ENCODE data around the gene PLCG2.

GRCh38 chr16:81782236-81782635, 3.1 kb downstream of the PLCG2 start:
- TF ChIP-seq, protein P1, sequence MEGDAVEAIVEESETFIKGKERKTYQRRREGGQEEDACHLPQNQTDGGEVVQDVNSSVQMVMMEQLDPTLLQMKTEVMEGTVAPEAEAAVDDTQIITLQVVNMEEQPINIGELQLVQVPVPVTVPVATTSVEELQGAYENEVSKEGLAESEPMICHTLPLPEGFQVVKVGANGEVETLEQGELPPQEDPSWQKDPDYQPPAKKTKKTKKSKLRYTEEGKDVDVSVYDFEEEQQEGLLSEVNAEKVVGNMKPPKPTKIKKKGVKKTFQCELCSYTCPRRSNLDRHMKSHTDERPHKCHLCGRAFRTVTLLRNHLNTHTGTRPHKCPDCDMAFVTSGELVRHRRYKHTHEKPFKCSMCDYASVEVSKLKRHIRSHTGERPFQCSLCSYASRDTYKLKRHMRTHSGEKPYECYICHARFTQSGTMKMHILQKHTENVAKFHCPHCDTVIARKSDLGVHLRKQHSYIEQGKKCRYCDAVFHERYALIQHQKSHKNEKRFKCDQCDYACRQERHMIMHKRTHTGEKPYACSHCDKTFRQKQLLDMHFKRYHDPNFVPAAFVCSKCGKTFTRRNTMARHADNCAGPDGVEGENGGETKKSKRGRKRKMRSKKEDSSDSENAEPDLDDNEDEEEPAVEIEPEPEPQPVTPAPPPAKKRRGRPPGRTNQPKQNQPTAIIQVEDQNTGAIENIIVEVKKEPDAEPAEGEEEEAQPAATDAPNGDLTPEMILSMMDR (IDR thresholded peaks at IDR 0.05; ENCODE audit: insufficient read depth, low read length) = no peak
- TF ChIP-seq, protein P2, sequence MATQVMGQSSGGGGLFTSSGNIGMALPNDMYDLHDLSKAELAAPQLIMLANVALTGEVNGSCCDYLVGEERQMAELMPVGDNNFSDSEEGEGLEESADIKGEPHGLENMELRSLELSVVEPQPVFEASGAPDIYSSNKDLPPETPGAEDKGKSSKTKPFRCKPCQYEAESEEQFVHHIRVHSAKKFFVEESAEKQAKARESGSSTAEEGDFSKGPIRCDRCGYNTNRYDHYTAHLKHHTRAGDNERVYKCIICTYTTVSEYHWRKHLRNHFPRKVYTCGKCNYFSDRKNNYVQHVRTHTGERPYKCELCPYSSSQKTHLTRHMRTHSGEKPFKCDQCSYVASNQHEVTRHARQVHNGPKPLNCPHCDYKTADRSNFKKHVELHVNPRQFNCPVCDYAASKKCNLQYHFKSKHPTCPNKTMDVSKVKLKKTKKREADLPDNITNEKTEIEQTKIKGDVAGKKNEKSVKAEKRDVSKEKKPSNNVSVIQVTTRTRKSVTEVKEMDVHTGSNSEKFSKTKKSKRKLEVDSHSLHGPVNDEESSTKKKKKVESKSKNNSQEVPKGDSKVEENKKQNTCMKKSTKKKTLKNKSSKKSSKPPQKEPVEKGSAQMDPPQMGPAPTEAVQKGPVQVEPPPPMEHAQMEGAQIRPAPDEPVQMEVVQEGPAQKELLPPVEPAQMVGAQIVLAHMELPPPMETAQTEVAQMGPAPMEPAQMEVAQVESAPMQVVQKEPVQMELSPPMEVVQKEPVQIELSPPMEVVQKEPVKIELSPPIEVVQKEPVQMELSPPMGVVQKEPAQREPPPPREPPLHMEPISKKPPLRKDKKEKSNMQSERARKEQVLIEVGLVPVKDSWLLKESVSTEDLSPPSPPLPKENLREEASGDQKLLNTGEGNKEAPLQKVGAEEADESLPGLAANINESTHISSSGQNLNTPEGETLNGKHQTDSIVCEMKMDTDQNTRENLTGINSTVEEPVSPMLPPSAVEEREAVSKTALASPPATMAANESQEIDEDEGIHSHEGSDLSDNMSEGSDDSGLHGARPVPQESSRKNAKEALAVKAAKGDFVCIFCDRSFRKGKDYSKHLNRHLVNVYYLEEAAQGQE (IDR thresholded peaks at IDR 0.05; ENCODE audit: insufficient replicate concordance, low read depth) = no peak
- TF ChIP-seq POLR2AphosphoS5 (IDR thresholded peaks at IDR 0.05; ENCODE audit: low read depth) (no peak), SPI1 (IDR thresholded peaks at IDR 0.05; ENCODE audit: borderline replicate concordance, low read depth) (no peak)
